NCI-H82 (cell line): ENCODE results near the gene TPRG1.
A peak's percentile ranks its signal among the peaks of the same experiment; 100 is the strongest.

Source experiments
- DNase-seq: peaks from one replicate; lab custom pipeline; 2025; lab: John Stamatoyannopoulos, UW

The TPRG1 gene

DNA sequence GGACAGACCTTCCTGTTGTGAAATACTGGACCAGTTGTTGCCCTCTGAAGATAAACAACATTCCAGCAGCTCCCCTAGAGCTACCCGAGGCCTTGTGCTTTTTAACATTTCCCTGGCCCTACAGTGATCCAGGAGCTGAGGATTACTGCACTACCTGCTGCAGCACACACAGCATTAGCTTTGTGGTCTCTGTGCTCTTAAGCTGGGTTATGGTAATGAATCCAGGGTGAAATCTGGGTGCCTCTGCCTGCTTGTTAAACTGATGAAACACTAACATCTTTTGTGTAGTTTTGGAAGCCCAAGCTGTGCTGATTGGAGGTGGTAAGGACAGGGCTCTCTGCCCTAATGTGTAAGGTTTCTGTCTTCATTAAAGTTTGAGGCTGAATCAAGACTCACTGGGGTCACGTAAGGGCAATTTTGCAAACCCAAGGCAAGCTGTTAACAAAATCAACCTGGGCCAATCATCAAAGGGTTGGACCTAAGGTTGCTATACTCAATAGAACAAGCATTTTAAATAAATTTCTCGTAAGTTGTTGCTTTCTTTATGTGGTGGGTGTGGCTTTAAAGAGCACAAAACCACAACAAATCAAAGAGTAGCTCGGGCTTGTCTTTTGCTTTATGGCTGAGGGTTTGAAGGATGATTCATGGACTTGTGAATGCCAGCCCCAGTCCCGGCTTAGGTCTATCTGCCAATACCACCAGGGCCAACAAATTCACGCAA is 183.9 kb downstream of the TPRG1 start:
- DNase-seq: peak; percentile 54

- no peak for DNase-seq
Measured at GRCh38 chr3:189360291-189360690, 188.5 kb downstream of the TPRG1 start.

GRCh38 chr3:189361103-189361835 is 189.5 kb downstream of the TPRG1 start:
- no peak for DNase-seq

GRCh38 chr3:189363590-189364255 is 192.0 kb downstream of the TPRG1 start:
- no peak for DNase-seq

DNA sequence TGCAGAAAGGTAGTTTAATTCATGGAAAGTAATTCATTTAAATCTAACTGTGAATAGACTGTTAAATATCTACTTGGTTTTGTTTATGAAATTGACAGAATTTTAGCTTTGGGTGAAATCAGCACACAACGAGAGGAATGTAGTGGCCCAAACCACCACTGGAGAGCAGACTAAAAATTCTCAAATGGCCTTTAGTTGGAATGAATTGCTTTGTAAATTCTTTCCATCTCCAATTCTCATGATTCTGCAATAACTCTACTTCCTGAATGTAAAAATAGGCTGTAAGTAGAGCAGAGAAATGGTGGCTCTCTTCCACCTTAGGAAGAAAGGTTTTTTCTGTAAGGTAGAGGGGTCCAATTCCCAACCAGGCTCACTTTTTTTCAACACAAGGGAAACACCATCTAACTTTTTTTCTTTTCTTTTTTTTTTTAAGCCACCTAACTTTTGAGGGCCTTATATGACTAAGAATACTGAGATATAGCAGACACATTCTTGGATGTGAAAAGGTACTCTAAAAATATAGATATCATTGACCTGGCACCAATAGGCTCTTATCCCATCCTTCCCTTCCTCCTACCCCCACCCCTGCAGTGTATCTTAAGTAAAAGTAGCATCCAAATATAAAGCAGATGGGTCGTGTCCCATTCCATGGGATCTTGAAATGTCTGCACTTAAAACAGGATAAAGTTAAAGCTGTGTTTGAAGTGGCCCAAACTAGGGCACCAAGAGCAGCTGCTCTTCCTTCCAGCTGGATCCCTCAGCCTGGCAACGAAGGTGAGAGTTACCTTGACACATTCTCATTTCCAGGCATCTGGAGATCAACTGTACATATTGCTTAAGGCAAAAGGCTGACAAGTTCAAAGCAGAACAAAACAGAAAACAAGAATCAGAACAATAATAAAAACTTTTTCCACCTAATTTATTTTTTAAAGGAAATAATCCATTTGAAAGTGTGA is 194.1 kb downstream of the TPRG1 start:
- no peak for DNase-seq

DNA sequence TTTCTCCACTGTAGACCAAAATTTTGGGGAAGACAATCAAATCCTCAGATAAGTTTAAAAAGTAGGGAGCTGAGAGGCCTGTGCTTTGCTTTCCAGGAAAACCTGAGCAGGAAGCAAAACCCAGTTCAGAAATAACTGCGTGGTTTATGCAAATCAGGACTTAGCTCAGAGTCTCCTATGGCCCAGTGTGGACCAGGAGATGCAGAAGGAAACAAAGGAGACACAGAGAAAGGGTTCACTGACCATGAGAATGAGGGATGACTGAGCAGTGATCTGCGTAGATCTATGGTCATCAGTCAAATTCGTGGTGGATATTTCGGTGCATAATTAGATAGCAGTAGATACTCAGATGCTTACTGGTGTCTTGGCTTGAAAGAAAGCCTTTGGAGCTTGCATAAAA is 196.6 kb downstream of the TPRG1 start:
- DNase-seq: no peak

DNA sequence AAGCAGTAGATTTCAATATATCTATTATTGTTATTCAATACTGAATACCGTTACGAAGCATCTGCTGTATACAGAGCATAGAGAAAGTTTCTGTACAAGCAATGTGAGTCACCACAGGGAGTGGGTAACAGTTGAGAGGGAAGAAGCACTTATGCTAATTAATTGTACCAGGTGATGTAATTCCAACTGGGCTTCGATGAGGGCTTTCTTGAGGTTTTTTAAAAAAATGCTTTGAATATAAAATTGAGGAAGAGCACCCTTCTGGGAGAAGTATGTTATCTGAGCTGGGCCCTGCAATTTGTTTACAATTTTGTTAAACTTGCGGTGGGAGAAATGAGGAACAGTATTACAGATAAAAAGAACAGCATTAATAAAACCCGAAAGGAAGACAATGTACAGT is 197.9 kb downstream of the TPRG1 start:
- no peak for DNase-seq

- DNase-seq: no peak
Measured at GRCh38 chr3:189372243-189372642, 200.5 kb downstream of the TPRG1 start.
